Right lobe of liver (tissue), 6 donors: Measurements from ENCODE around the gene KIFC3. TPM values are rescaled to one million over a fixed set of nuclear protein-coding genes. Genes with fewer than 3 reads are reported as not detected.
A peak's percentile ranks its signal among the peaks of the same experiment; 100 is the strongest.

Source experiments
- ATAC-seq, 4 donors: fragments of 200-7000 bp; cut with Tn5 transposase; one replicate each; pipeline ENCODE4 v1.9.1; 2020; ENCODE audit warnings: mild to moderate bottlenecking in 4 of 4, moderate library complexity in 4 of 4
- DNase-seq, 3 donors: peaks; one replicate each; pipeline ENCODE4 v3.0.0-alpha.2; 2020
- H3K27ac ChIP-seq, 3 donors: fragments of 200-600 bp; one replicate each; pipeline ENCODE4 v1.8.0; 2022
- H3K27me3 ChIP-seq, 2 donors: fragments of 200-600 bp; one replicate each; pipeline ENCODE4 v1.8.0; 2022
- H3K36me3 ChIP-seq, 4 donors: fragments of 200-600 bp; sonication (generic) in 1 of 4; one replicate each; pipeline versions ENCODE4 v1.5.1 to v1.8.0; 2017 to 2022; ENCODE audit warnings: control low read depth in 1 of 4
- H3K4me1 ChIP-seq, 4 donors: fragments of 200-600 bp; sonication (generic) in 1 of 4; one replicate each; pipeline versions ENCODE4 v1.5.1 to v1.8.0; 2017 to 2022; ENCODE audit warnings: control low read depth in 1 of 4
- H3K4me3 ChIP-seq, 3 donors: fragments of 200-600 bp; one replicate each; pipeline ENCODE4 v1.8.0; 2022
- H3K9me3 ChIP-seq, 4 donors: fragments of 200-600 bp; sonication (generic) in 1 of 4; one replicate each; pipeline versions ENCODE4 v1.5.1 to v1.8.0; 2017 to 2022; ENCODE audit warnings: control low read depth in 1 of 4
- CTCF ChIP-seq, 4 donors: fragments of 200-600 bp in 3 of 4; fragments of 450-650 bp in 1 of 4; IDR thresholded peaks; one replicate each; pipeline versions ENCODE4 v1.5.1 to v1.8.0; 2016 to 2022; ENCODE audit warnings: antibody characterized with exemption in 4 of 4, mild to moderate bottlenecking in 2 of 4
- POLR2A ChIP-seq: fragments of 450-650 bp; IDR thresholded peaks from one replicate; pipeline ENCODE4 v1.6.1; 2017; ENCODE audit warnings: antibody characterized with exemption, mild to moderate bottlenecking
- WGBS: methylation state at CpG from one replicate; pipeline ENCODE4 v1.1.6; 2018; ENCODE audit warnings: low coverage, low lambda C conversion rate; ENCODE audit not compliant: insufficient coverage; ENCODE audit errors: missing lambda C conversion rate; 5-methylcytosine and 5-hydroxymethylcytosine counted together
- intact Hi-C, 2 donors: fragments of 100-400 bp; cut with DNase I; formaldehyde crosslinking; loops; one replicate each; pipeline versions ENCODE4 v1.11.2 to v1.14.1; 2022
- total RNA-seq, 6 experiments: library from RNA; depleted of rRNA in 2 of 6; stranded (reverse); fragments of >200 nt in 2 of 6; fragmentation: NEBNext Ultra II Directional in 3 of 6; extraction: Animal tissue kit (Norgen Biotek cat#: 25700) in 3 of 6; gene quantifications; one replicate each; pipeline versions ENCODE4 v1.1.0 to v1.2.4, GENCODE V29; 2016 to 2023
- donor health status: DM: no; HTN: yes; CAD: no.
- donor health status: DM: no; HTN: no; CAD: no.
- donor health status: DM: no; HTN: no; CAD: no.
- donor health status: DM: no; HTN: yes; CAD: no.
- donor health status: DM: no; HTN: yes; CAD: no.

Gene KIFC3
- total RNA-seq, 6 experiments from 2014 or later = 20.3 to 88.9 (median 46.4) TPM

DNA sequence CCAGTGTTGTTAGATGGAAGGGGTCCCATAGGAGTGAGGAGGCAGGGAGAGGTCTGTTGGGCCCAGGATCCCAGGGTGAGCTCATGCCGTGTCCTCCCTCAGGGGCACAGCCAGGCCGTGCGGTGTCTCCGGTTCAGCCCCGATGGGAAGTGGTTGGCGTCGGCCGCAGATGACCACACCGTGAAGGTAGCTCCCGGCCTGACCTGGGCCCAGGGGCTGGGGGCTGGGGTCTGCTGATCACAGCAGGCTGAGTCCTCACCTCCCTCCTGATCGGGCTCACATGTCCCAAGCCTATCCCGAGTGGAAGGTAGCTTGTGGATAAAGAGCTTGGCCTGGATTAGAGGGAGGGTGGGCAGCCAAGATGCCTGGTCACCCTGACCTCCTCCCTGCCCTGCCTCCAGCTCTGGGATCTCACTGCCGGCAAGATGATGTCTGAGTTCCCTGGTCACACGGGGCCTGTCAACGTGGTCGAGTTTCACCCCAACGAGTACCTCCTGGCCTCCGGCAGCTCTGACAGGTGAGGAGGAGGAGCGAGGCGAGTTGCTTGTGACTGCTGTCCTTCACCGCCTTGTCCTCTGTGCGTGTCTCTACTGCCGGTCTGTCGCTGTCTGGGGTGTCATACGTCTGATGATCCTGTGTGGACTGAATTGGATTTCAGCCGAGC is 50.6 kb downstream of the KIFC3 start:
- intact Hi-C loops = no loop called here
- no CpG with 5 or more reads among the region's 26 CpGs for WGBS
- Histone ChIP-seq H3K27me3 (no peaks in the 10 kb centered on the region), H3K4me1 (no peaks in the 10 kb centered on the region), H3K9me3 (no peaks in the 10 kb centered on the region), H3K4me3 (no peak overlapping the region), H3K36me3 (peaks cover 0 to 4% (median 0%) of the 10 kb centered on the region in 4 donors), H3K27ac (no peak overlapping the region)
- TF ChIP-seq POLR2A (no peak), CTCF (IDR thresholded peaks at IDR 0.05) (no peak)
- DNase-seq (no peak), ATAC-seq (no peak)

DNA sequence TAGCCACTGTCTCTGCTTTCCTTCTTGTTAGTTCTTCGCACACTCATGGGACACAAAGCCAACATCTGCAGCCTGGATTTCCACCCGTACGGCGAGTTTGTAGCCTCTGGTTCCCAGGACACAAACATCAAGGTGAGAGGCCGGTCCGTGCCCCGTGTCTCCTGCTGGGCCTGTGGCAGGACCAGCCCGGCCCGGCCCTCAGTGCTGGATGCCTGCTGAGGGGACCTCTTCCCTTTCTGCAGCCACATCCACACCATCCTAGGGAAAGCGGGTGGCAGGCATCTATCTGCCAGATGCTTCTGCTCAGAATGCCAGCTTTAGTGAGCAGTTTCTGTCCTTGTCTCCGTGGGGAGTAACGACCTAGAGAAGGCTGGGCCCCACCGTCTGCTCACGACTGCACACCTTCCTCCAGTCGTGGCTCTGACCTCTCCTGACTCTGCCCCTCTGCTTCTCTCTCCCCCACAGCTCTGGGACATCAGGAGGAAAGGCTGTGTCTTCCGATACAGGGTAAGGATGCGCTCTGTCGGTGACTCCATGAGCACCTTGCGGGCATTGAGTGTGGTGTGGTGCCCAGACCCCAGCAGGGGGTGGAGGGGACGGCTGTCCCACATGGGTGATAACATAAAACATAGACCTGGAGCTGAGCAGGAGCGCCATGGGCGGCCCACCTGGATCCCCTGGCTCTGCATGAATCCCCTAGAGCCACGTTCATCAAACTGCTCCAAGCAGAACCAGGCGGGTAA is 51.3 kb downstream of the KIFC3 start:
- no peak for TF ChIP-seq POLR2A
- no peak for TF ChIP-seq CTCF (IDR thresholded peaks at IDR 0.05)

DNA sequence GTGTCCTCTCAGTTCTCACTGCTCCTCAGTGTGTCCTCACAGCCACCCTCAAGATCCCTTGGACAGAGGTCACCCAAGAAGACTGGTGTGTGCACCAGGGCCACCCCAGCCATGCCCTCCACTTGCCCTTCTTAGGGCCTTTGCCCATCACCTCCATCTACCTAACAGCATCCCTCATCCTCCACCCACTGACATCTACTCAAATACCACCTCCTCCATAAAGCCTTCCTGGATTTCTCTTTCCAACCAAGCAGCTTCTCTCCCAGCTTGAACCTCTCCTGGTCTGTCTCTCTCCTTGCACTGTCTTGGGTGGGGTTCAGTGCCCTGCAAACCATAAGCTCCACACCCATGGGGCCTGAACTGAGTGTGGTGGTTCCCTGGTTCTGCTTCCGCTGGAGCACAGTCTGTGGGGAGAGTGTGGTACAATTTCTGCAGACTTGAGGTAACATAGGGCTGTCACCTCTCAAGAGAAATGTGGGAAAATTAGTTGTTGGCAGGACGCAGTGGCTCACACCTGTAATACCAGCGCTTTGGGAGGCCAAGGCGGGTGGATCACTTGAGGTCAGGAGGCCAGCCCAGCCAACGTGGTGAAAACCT is 52.3 kb downstream of the KIFC3 start:
- WGBS = 82% methylated on average over 5 of the region's 5 CpGs
- H3K4me1 ChIP-seq = no peaks in the 10 kb centered on the region
- peak in 1 of 3 donors; percentile 22 for DNase-seq
- H3K27me3 ChIP-seq = no peaks in the 10 kb centered on the region
- no peaks in the 10 kb centered on the region for H3K36me3 ChIP-seq
- no peaks in the 10 kb centered on the region for H3K9me3 ChIP-seq
- no peak for ATAC-seq
- no peak overlapping the region for H3K27ac ChIP-seq
- TF ChIP-seq CTCF (IDR thresholded peaks at IDR 0.05) = no peak
- TF ChIP-seq POLR2A = no peak
- no peak overlapping the region for H3K4me3 ChIP-seq
- intact Hi-C loops = no loop called here

More for the DNA sequence above, 51.3 kb downstream of the KIFC3 start:
- Histone ChIP-seq H3K27me3 (no peaks in the 10 kb centered on the region), H3K27ac (no peak overlapping the region), H3K4me3 (no peak overlapping the region), H3K9me3 (no peaks in the 10 kb centered on the region), H3K4me1 (no peaks in the 10 kb centered on the region), H3K36me3 (no peaks in the 10 kb centered on the region)
- intact Hi-C loops = no loop called here
- DNase-seq = no peak
- WGBS = 89% methylated on average over 15 of the region's 24 CpGs
- ATAC-seq = no peak

DNA sequence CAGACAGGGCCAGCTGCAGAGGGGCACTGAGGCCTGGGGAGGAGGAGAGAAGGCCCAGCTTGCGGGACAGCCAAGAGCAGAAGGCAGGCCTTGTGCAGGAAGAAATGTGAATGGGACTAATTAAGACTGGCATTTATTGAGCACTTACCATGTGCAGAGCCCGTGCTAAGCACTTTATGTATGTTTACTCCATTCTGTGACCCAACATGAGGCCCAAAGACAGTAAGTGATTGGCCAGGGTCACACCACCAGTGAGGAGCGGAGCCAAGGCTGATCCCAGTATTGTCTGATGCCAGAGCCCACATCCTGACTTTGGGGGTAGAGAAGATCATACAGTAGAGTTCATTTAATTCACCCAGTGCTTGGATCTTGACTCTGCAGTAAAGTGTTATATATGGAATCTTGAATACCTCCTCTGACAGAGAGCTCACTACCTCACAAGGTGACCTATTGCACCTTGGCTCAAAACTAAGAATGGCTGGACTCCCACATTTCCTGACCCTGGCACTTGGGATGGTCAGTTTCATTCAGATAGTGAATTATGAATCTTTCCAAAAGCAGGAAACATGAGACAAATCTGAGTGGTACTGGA is 53.1 kb downstream of the KIFC3 start:
- Histone ChIP-seq H3K27ac (no peak overlapping the region), H3K9me3 (no peaks in the 10 kb centered on the region), H3K36me3 (no peaks in the 10 kb centered on the region), H3K27me3 (no peaks in the 10 kb centered on the region), H3K4me1 (no peaks in the 10 kb centered on the region), H3K4me3 (no peak overlapping the region)
- WGBS = 88% methylated on average over 2 of the region's 3 CpGs
- ATAC-seq (no peak), DNase-seq (no peak)
- intact Hi-C loops = no loop called here
- TF ChIP-seq CTCF (IDR thresholded peaks at IDR 0.05) = no peak
- no peak for TF ChIP-seq POLR2A
